Trophoblast cell (in vitro differentiated cells and primary cell): ENCODE results near the gene SYCE1.

Experiments used
- DNase-seq, 2 donors: peaks; one replicate each; pipeline ENCODE4 v3.0.0-alpha.2; 2016
- H2AFZ ChIP-seq: 2 replicates; pipeline ENCODE4 v1.6.1; 2013; ENCODE audit warnings: low read length, moderate library complexity, mild to moderate bottlenecking; ENCODE audit not compliant: insufficient read depth, poor library complexity
- H2AK5ac ChIP-seq: 2 replicates; pipeline ENCODE4 v1.6.1; 2013; ENCODE audit warnings: mild to moderate bottlenecking, low read length
- H2BK120ac ChIP-seq: 2 replicates; pipeline ENCODE4 v1.6.1; 2013; ENCODE audit warnings: low read length, mild to moderate bottlenecking, moderate library complexity; ENCODE audit not compliant: insufficient read depth, poor library complexity
- H2BK12ac ChIP-seq: 2 replicates; pipeline ENCODE4 v1.6.1; 2013; ENCODE audit warnings: mild to moderate bottlenecking, low read length, moderate library complexity
- H2BK5ac ChIP-seq: 2 replicates; pipeline ENCODE4 v1.6.1; 2013; ENCODE audit warnings: low read length, low read depth, moderate library complexity, mild to moderate bottlenecking; ENCODE audit not compliant: poor library complexity
- H3K14ac ChIP-seq: 2 replicates; pipeline ENCODE4 v1.6.1; 2013; ENCODE audit warnings: mild to moderate bottlenecking, low read length
- H3K18ac ChIP-seq: 2 replicates; pipeline ENCODE4 v1.6.1; 2013; ENCODE audit warnings: mild to moderate bottlenecking, low read length
- H3K23ac ChIP-seq: 2 replicates; pipeline ENCODE4 v1.6.1; 2013; ENCODE audit warnings: low read length
- H3K27ac ChIP-seq: 2 replicates; pipeline ENCODE4 v1.5.1; 2013; ENCODE audit warnings: low read depth, mild to moderate bottlenecking, inconsistent platforms, low read length, moderate library complexity
- H3K27me3 ChIP-seq: 2 replicates; pipeline ENCODE4 v1.6.1; 2013; ENCODE audit warnings: inconsistent platforms, mild to moderate bottlenecking, low read length, moderate library complexity; ENCODE audit not compliant: insufficient read depth
- H3K36me3 ChIP-seq, 2 experiments: 1 replicate in 1 of 2; 2 replicates in 1 of 2; pipeline ENCODE4 v1.6.1; 2013; ENCODE audit warnings: low read length in 2 of 2, mild to moderate bottlenecking in 2 of 2, moderate library complexity in 1 of 2; ENCODE audit not compliant: insufficient read depth in 2 of 2, control insufficient read depth in 1 of 2
- H3K4ac ChIP-seq: 2 replicates; pipeline ENCODE4 v1.6.1; 2013; ENCODE audit warnings: low read depth, mild to moderate bottlenecking, low read length, moderate library complexity
- H3K4me1 ChIP-seq, 2 experiments: 1 replicate in 1 of 2; 2 replicates in 1 of 2; pipeline ENCODE4 v1.6.1; 2013; ENCODE audit warnings: low read length in 2 of 2, mild to moderate bottlenecking in 2 of 2, moderate library complexity in 1 of 2; ENCODE audit not compliant: insufficient read depth in 2 of 2, control insufficient read depth in 1 of 2
- H3K4me2 ChIP-seq: 2 replicates; pipeline ENCODE4 v1.6.1; 2013; ENCODE audit warnings: inconsistent platforms, mild to moderate bottlenecking, low read length, moderate library complexity
- H3K4me3 ChIP-seq: 2 replicates; pipeline ENCODE4 v1.5.1; 2013; ENCODE audit warnings: mild to moderate bottlenecking, low read depth, low read length, inconsistent platforms
- H3K79me1 ChIP-seq: one replicate; pipeline ENCODE4 v1.6.1; 2013; ENCODE audit warnings: low read length
- H3K79me2 ChIP-seq: 2 replicates; pipeline ENCODE4 v1.6.1; 2013; ENCODE audit warnings: low read length, mild to moderate bottlenecking; ENCODE audit not compliant: control insufficient read depth, insufficient read depth, poor library complexity
- H3K9ac ChIP-seq: 2 replicates; pipeline ENCODE4 v1.6.1; 2013; ENCODE audit warnings: mild to moderate bottlenecking, low read length
- H3K9me3 ChIP-seq: 2 replicates; pipeline ENCODE4 v1.6.1; 2013; ENCODE audit warnings: low read depth, mild to moderate bottlenecking, control low read depth, inconsistent platforms, low read length; ENCODE audit not compliant: insufficient read depth
- H4K12ac ChIP-seq: 2 replicates; pipeline ENCODE4 v1.6.1; 2013; ENCODE audit warnings: low read depth, mild to moderate bottlenecking, low read length, moderate library complexity
- H4K8ac ChIP-seq: 2 replicates; pipeline ENCODE4 v1.6.1; 2013; ENCODE audit warnings: low read depth, mild to moderate bottlenecking, low read length, moderate library complexity
- H4K91ac ChIP-seq: one replicate; pipeline ENCODE4 v1.6.1; 2013; ENCODE audit warnings: low read depth, mild to moderate bottlenecking, low read length, moderate library complexity
- WGBS: extraction: QIAGEN DNeasy Blood & Tissue Kit; methylation state at CpG from one replicate; pipeline ENCODE4 v1.1.7; 2013; ENCODE audit warnings: missing lambda C conversion rate; ENCODE audit not compliant: insufficient read length, insufficient coverage; ENCODE audit errors: extremely low coverage; 5-methylcytosine and 5-hydroxymethylcytosine counted together

The SYCE1 gene

DNA sequence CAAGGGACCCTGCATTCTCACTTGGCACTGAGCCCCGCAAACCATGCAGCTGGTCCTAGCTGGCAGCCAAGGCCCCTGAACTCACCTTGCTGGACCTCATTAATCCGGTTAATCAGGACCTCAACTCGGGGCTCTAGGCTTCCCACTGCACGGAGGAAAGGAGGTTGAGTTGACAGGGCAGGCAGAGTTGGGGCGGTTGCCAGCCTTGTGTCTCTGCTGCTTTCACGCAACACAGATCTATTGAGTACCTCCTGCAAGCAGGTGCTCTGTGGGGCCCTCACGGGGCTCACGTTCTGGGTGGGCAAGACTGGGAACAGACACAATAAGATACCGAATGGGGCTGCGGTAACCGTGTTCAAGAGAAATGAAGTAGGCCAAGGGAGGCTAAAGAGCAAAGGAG lies 6.2 kb downstream of the SYCE1 start:
- no CpG with 5 or more reads among the region's 11 CpGs for WGBS
- Histone ChIP-seq H4K12ac (no peak overlapping the region), H3K23ac (no peak overlapping the region), H2BK120ac (no peak overlapping the region), H4K8ac (no peak overlapping the region), H3K4me3 (no peak overlapping the region), H3K18ac (no peak overlapping the region), H3K27ac (no peak overlapping the region), H3K14ac (no peak overlapping the region), H3K9ac (no peak overlapping the region), H3K27me3 (no peaks in the 10 kb centered on the region), H3K79me2 (no peaks in the 10 kb centered on the region), H3K4me1 (no peaks in the 10 kb centered on the region), H3K9me3 (peaks cover 56% of the 10 kb centered on the region), H3K4me2 (no peak overlapping the region), H2AFZ (no peak overlapping the region), H4K91ac (no peak overlapping the region), H3K79me1 (no peaks in the 10 kb centered on the region), H3K4ac (no peak overlapping the region), H2BK5ac (no peak overlapping the region), H2AK5ac (no peak overlapping the region), H3K36me3 (no peaks in the 10 kb centered on the region), H2BK12ac (no peak overlapping the region)
- DNase-seq: no peak

DNA sequence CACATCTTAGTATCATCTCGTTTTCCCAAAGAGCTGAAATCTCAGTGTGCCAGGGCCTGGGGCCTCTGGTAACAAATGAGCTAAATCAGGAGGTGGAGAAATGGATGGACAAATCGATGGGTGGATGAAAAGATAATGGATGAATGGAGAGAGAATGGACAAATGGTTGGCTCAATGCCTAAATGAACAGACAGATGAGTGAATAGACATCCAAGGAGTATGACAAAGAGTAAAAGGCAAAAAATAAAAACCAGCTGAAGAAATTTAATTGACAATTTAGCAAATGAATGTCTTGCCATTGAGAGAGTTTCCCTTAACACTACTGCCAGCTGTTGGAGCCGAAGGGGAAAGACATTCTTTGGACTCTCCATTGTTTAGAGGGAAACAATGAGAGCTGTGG lies 8.0 kb downstream of the SYCE1 start:
- H3K36me3 ChIP-seq: no peaks in the 10 kb centered on the region
- H3K9ac ChIP-seq: no peak overlapping the region
- H3K79me1 ChIP-seq: no peaks in the 10 kb centered on the region
- H2AFZ ChIP-seq: no peak overlapping the region
- H4K91ac ChIP-seq: no peak overlapping the region
- H4K8ac ChIP-seq: no peak overlapping the region
- no peak overlapping the region for H2AK5ac ChIP-seq
- no peak overlapping the region for H3K23ac ChIP-seq
- no peak overlapping the region for H2BK5ac ChIP-seq
- H3K79me2 ChIP-seq: no peaks in the 10 kb centered on the region
- H3K18ac ChIP-seq: no peak overlapping the region
- no peak overlapping the region for H3K4ac ChIP-seq
- H3K9me3 ChIP-seq: peaks cover 52% of the 10 kb centered on the region
- DNase-seq: no peak
- no peak overlapping the region for H3K4me2 ChIP-seq
- H2BK120ac ChIP-seq: no peak overlapping the region
- no CpG with 5 or more reads among the region's 3 CpGs for WGBS
- no peak overlapping the region for H3K14ac ChIP-seq
- no peak overlapping the region for H4K12ac ChIP-seq
- no peak overlapping the region for H3K27ac ChIP-seq
- no peaks in the 10 kb centered on the region for H3K4me1 ChIP-seq
- H2BK12ac ChIP-seq: no peak overlapping the region
- H3K27me3 ChIP-seq: no peaks in the 10 kb centered on the region
- H3K4me3 ChIP-seq: no peak overlapping the region

DNA sequence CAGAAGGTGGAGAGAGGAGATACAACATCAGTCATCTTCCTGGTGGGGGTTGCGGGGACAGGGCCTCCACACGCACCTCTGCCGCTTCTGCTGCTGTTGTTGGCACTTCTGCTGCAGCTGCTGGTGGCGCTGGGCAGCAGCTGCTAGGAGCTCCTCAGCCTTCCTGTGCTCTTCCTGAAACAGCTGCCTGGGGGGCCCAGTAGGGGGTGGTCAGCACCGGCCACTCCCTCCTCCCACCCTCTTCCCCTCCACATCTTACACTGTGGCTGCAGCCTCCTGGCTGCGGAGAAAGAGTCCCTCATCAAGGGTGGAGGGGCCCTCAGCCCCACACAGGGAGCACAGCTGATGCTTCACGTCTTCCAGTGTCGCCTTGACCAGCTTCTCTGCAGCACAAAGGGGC lies 9.9 kb downstream of the SYCE1 start:
- no CpG with 5 or more reads among the region's 8 CpGs for WGBS
- Histone ChIP-seq H3K4me3 (no peak overlapping the region), H3K4me2 (no peak overlapping the region)

DNA sequence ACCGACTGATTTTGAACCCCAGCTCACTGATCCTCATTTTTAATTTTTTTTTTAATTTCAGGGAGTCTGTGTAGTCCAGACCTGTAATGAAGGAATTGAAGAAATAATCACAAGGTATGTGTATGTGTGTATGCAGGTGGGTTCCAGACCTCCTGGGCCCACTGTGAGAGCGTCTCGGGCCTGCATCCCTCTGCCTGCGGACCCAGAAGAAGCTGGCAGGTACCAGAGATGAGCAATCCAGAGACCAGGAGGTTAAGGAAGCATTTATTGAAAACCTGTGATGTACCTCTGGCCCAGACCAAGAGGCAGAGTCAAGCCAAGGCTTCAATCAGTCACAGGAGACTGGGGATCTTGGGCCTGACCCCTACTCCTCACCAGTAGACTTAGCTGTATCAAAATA lies 10.8 kb downstream of the SYCE1 start:
- H4K91ac ChIP-seq: no peak overlapping the region
- H4K8ac ChIP-seq: no peak overlapping the region
- no peaks in the 10 kb centered on the region for H3K79me1 ChIP-seq
- no peak for DNase-seq
- H4K12ac ChIP-seq: no peak overlapping the region
- H2BK120ac ChIP-seq: no peak overlapping the region
- H3K9ac ChIP-seq: no peak overlapping the region
- H3K9me3 ChIP-seq: peaks cover 48% of the 10 kb centered on the region
- no peak overlapping the region for H3K23ac ChIP-seq
- H3K4ac ChIP-seq: no peak overlapping the region
- no peak overlapping the region for H3K4me3 ChIP-seq
- no peak overlapping the region for H2BK12ac ChIP-seq
- WGBS: no CpG with 5 or more reads among the region's 4 CpGs
- no peaks in the 10 kb centered on the region for H3K27me3 ChIP-seq
- no peak overlapping the region for H3K4me2 ChIP-seq
- no peak overlapping the region for H2AFZ ChIP-seq
- no peaks in the 10 kb centered on the region for H3K4me1 ChIP-seq
- H2AK5ac ChIP-seq: no peak overlapping the region
- no peaks in the 10 kb centered on the region for H3K36me3 ChIP-seq
- H3K27ac ChIP-seq: no peak overlapping the region
- no peak overlapping the region for H3K14ac ChIP-seq
- no peaks in the 10 kb centered on the region for H3K79me2 ChIP-seq
- no peak overlapping the region for H3K18ac ChIP-seq
- H2BK5ac ChIP-seq: no peak overlapping the region

More for the DNA sequence above, 9.9 kb downstream of the SYCE1 start:
- no peak overlapping the region for H2BK12ac ChIP-seq
- no peak overlapping the region for H3K14ac ChIP-seq
- no peaks in the 10 kb centered on the region for H3K27me3 ChIP-seq
- no peaks in the 10 kb centered on the region for H3K36me3 ChIP-seq
- no peak overlapping the region for H4K12ac ChIP-seq
- H3K79me1 ChIP-seq: no peaks in the 10 kb centered on the region
- no peak overlapping the region for H2AFZ ChIP-seq
- no peak overlapping the region for H3K4ac ChIP-seq
- H3K23ac ChIP-seq: no peak overlapping the region
- no peak overlapping the region for H2BK5ac ChIP-seq
- DNase-seq: no peak
- H3K9ac ChIP-seq: no peak overlapping the region
- no peaks in the 10 kb centered on the region for H3K79me2 ChIP-seq
- H4K91ac ChIP-seq: no peak overlapping the region
- H3K27ac ChIP-seq: no peak overlapping the region
- H2BK120ac ChIP-seq: no peak overlapping the region
- peaks cover 52% of the 10 kb centered on the region for H3K9me3 ChIP-seq
- no peak overlapping the region for H3K18ac ChIP-seq
- no peaks in the 10 kb centered on the region for H3K4me1 ChIP-seq
- H4K8ac ChIP-seq: no peak overlapping the region
- no peak overlapping the region for H2AK5ac ChIP-seq
